SK-N-SH (cell line): ENCODE results near the gene FKRP. TPM values are rescaled to one million over a fixed set of nuclear protein-coding genes. Genes with fewer than 3 reads are reported as not detected.

Experiments
- CTCF ChIA-PET: fragments of 300-600, 350-600 bp; formaldehyde crosslinking; extraction: SDS; loops from one replicate; lab custom pipeline; 2021; lab: Yijun Ruan, JAX
- POLR2A ChIA-PET: fragments of 350-600 bp; sonication (Branson Sonifier 250); formaldehyde crosslinking; extraction: SDS; loops from one replicate; lab custom pipeline; 2020; ENCODE audit warnings: antibody characterized with exemption, inconsistent platforms; lab: Yijun Ruan, JAX
- DNase-seq: peaks from one replicate; pipeline ENCODE4 v3.0.0; 2012
- H2AFZ ChIP-seq: fragments of 200-600 bp; sonication (generic); 2 replicates; pipeline ENCODE4 v1.8.1; 2016; ENCODE audit warnings: antibody characterized with exemption, mild to moderate bottlenecking, low read depth
- H3F3A ChIP-seq: fragments of 200-600 bp; sonication (generic); replicated peaks from 2 replicates; pipeline ENCODE3; 2016; ENCODE audit warnings: antibody characterized with exemption, mild to moderate bottlenecking; ENCODE audit not compliant: insufficient read depth
- H3K27ac ChIP-seq, 2 experiments: fragments of 200-500 bp in 1 of 2; fragments of 200-600 bp in 1 of 2; sonication (Bioruptor generic) in 1 of 2; sonication (generic), shearing (Covaris generic) in 1 of 2; 2 replicates each; pipeline versions ENCODE4 v1.5.1 to v1.6.1; 2014 to 2016; ENCODE audit warnings: low read depth in 2 of 2, inconsistent platforms in 1 of 2, low read length in 1 of 2, mild to moderate bottlenecking in 1 of 2, mixed read lengths in 1 of 2
- H3K27me3 ChIP-seq: fragments of 200-600 bp; sonication (generic), shearing (Covaris generic); 2 replicates; pipeline ENCODE4 v1.6.1; 2016; ENCODE audit warnings: mixed run types; ENCODE audit not compliant: insufficient read depth
- H3K36me3 ChIP-seq, 2 experiments: fragments of 200-500 bp in 1 of 2; fragments of 200-600 bp in 1 of 2; sonication (Bioruptor generic) in 1 of 2; sonication (generic) in 1 of 2; replicated peaks in 1 of 2; 2 replicates each; pipeline versions ENCODE3 to v1.5.1; 2014 to 2016; ENCODE audit warnings: low read length in 1 of 2, mild to moderate bottlenecking in 1 of 2; ENCODE audit not compliant: insufficient read depth in 2 of 2, control insufficient read depth in 1 of 2
- H3K4me1 ChIP-seq, 2 experiments: fragments of 200-500 bp in 1 of 2; fragments of 200-600 bp in 1 of 2; sonication (Bioruptor generic) in 1 of 2; sonication (generic), shearing (Covaris generic) in 1 of 2; 2 replicates each; pipeline versions ENCODE4 v1.5.1 to v1.6.1; 2014 to 2016; ENCODE audit warnings: low read depth in 1 of 2, low read length in 1 of 2, mixed run types in 1 of 2; ENCODE audit not compliant: insufficient read depth in 2 of 2, control insufficient read depth in 1 of 2
- H3K4me2 ChIP-seq: fragments of 200-600 bp; sonication (generic), shearing (Covaris generic); 2 replicates; pipeline ENCODE4 v1.6.1; 2017; ENCODE audit warnings: mixed run types
- H3K4me3 ChIP-seq, 2 experiments: fragments of 200-500 bp in 1 of 2; fragments of 200-600 bp in 1 of 2; sonication (Bioruptor generic) in 1 of 2; sonication (generic), shearing (Covaris generic) in 1 of 2; 2 replicates each; pipeline versions ENCODE4 v1.5.1 to v1.8.1; 2014 to 2016; ENCODE audit warnings: low read depth in 2 of 2, inconsistent platforms in 1 of 2, low read length in 1 of 2, mild to moderate bottlenecking in 1 of 2, mixed read lengths in 1 of 2, moderate library complexity in 1 of 2
- H3K79me2 ChIP-seq: fragments of 200-600 bp; sonication (generic); 2 replicates; pipeline ENCODE4 v1.8.1; 2017; ENCODE audit warnings: mild to moderate bottlenecking; ENCODE audit not compliant: insufficient read depth
- H3K9ac ChIP-seq: fragments of 200-600 bp; sonication (generic); 2 replicates; pipeline ENCODE4 v1.6.1; 2017; ENCODE audit warnings: mixed run types
- H3K9me2 ChIP-seq: fragments of 200-600 bp; sonication (generic); 2 replicates; pipeline ENCODE4 v1.6.1; 2017; ENCODE audit warnings: mixed run types
- H3K9me3 ChIP-seq: fragments of 200-600 bp; sonication (generic); 2 replicates; pipeline ENCODE4 v1.6.1; 2017; ENCODE audit warnings: mixed run types, mild to moderate bottlenecking, moderate library complexity
- H4K20me1 ChIP-seq: fragments of 200-600 bp; sonication (generic); 2 replicates; pipeline ENCODE4 v1.6.1; 2017; ENCODE audit warnings: mild to moderate bottlenecking, mixed run types; ENCODE audit not compliant: insufficient read depth
- CHD2 ChIP-seq: fragments of 150-350 bp; IDR thresholded peaks from 2 replicates; pipeline ENCODE4 v1.6.1; 2018; ENCODE audit warnings: low read length; ENCODE audit not compliant: partially characterized antibody
- EZH2phosphoT487 ChIP-seq: fragments of 200-600 bp; sonication (generic); IDR thresholded peaks from 2 replicates; pipeline ENCODE4 v1.6.1; 2017; ENCODE audit warnings: low read depth, mixed run types, mild to moderate bottlenecking, antibody characterized with exemption, moderate library complexity, borderline replicate concordance
- FOSL2 ChIP-seq: IDR thresholded peaks from 2 replicates; pipeline ENCODE4 v1.4.0; 2012; ENCODE audit warnings: low read depth, mild to moderate bottlenecking, moderate library complexity, borderline replicate concordance
- FOXJ3 ChIP-seq: sonication (generic); formaldehyde crosslinking; IDR thresholded peaks from 2 replicates; pipeline ENCODE4 v1.5.1; 2020; ENCODE audit warnings: mild to moderate bottlenecking, missing genetic modification reagents
- IRF3 ChIP-seq: fragments of 150-350 bp; IDR thresholded peaks from 2 replicates; pipeline ENCODE4 v1.6.1; 2016; ENCODE audit warnings: mild to moderate bottlenecking, low read depth, low read length
- MAX ChIP-seq: IDR thresholded peaks from 2 replicates; pipeline ENCODE4 v1.4.0; 2012; ENCODE audit warnings: low read depth
- NFIC ChIP-seq: IDR thresholded peaks from 2 replicates; pipeline ENCODE4 v1.4.0; 2012; ENCODE audit warnings: borderline replicate concordance
- NRF1 ChIP-seq: IDR thresholded peaks from 2 replicates; pipeline ENCODE4 v1.6.1; 2012; ENCODE audit warnings: low read depth, mild to moderate bottlenecking, low read length
- RAD21 ChIP-seq: IDR thresholded peaks from 2 replicates; pipeline ENCODE4 v1.6.1; 2012; ENCODE audit warnings: mild to moderate bottlenecking, low read length
- RCOR1 ChIP-seq: fragments of 150-350 bp; IDR thresholded peaks from 2 replicates; pipeline ENCODE4 v1.6.1; 2017; ENCODE audit warnings: antibody characterized with exemption, low read length
- RXRA ChIP-seq: IDR thresholded peaks from 2 replicates; pipeline ENCODE4 v1.4.0; 2012; ENCODE audit warnings: low read depth, mild to moderate bottlenecking, borderline replicate concordance
- USF1 ChIP-seq: IDR thresholded peaks from 2 replicates; pipeline ENCODE4 v1.4.0; 2012; ENCODE audit warnings: low read depth, borderline replicate concordance
- WGBS: methylation state at CpG from one replicate; pipeline ENCODE4 v1.1.6; 2017; ENCODE audit warnings: low lambda C conversion rate; 5-methylcytosine and 5-hydroxymethylcytosine counted together
- polyA plus RNA-seq, 3 experiments: library from polyadenylated mRNA; depleted of rRNA; stranded (reverse); fragments of >200 nt; gene quantifications; 2 replicates each; pipeline ENCODE4 v1.2.3, GENCODE V29; 2012

The FKRP gene
- polyA plus RNA-seq, 1 of the 3 experiments (the other 2 are of a cell fraction), result 37.3 TPM

GRCh38 chr19:46732966-46733689 is 12.7 kb upstream of the FKRP start:
- CTCF ChIA-PET, result interaction anchor here (1.4 to 1.5 kb wide), 2 partner anchors 119 to 121 kb away, joined by 3 read pairs; no protein-coding TSS in a partner anchor
- Histone ChIP-seq H3K27ac (no peak overlapping the region), H3K9me3 (no peaks in the 10 kb centered on the region), H3K4me2 (no peak overlapping the region), H3K79me2 (peaks cover 73% of the 10 kb centered on the region), H3F3A (peaks cover 17% of the 10 kb centered on the region), H3K9me2 (no peaks in the 10 kb centered on the region), H3K4me1 (peaks cover 8 to 10% of the 10 kb centered on the region in 2 experiments; a peak in 2 of 4 replicates), H4K20me1 (peaks cover 72% of the 10 kb centered on the region), H2AFZ (no peak overlapping the region), H3K9ac (no peak overlapping the region), H3K27me3 (no peaks in the 10 kb centered on the region), H3K4me3 (no peak overlapping the region), H3K36me3 (peaks cover 29 to 77% of the 10 kb centered on the region in 2 experiments)
- WGBS, result 84% methylated on average over 12 of the region's 23 CpGs
- POLR2A ChIA-PET, result no interaction called here
- TF ChIP-seq NFIC, result no peak
- peak; percentile 12; the same call in 1 of the 2 replicates for TF ChIP-seq FOSL2
- DNase-seq, result no peak

GRCh38 chr19:46733690-46734292 is 12.1 kb upstream of the FKRP start:
- peaks cover 8 to 10% of the 10 kb centered on the region in 2 experiments; a peak in 2 of 4 replicates for H3K4me1 ChIP-seq
- CTCF ChIA-PET, result interaction anchor here (1.4 to 1.5 kb wide), 2 partner anchors 120 to 121 kb away, joined by 3 read pairs; no protein-coding TSS in a partner anchor
- peaks cover 75% of the 10 kb centered on the region for H3K79me2 ChIP-seq
- no peak overlapping the region for H3K9ac ChIP-seq
- no peaks in the 10 kb centered on the region for H3K27me3 ChIP-seq
- POLR2A ChIA-PET, result no interaction called here
- no peak overlapping the region for H3K4me2 ChIP-seq
- no peaks in the 10 kb centered on the region for H3K9me3 ChIP-seq
- no peak for TF ChIP-seq NFIC
- no peak for TF ChIP-seq IRF3
- TF ChIP-seq RCOR1, result no peak
- no peak for TF ChIP-seq FOXJ3 (CRISPR knock-in tag)
- no peak for TF ChIP-seq NRF1
- no peak for TF ChIP-seq EZH2phosphoT487
- no peak for TF ChIP-seq USF1
- no peak for TF ChIP-seq RAD21
- no peak for TF ChIP-seq MAX
- no peak for TF ChIP-seq CHD2
- TF ChIP-seq RXRA, result no peak
- no peaks in the 10 kb centered on the region for H3K9me2 ChIP-seq
- H3K4me3 ChIP-seq, result no peak overlapping the region
- H2AFZ ChIP-seq, result no peak overlapping the region
- WGBS, result 89% methylated on average over 11 of the region's 11 CpGs
- H4K20me1 ChIP-seq, result peaks cover 72% of the 10 kb centered on the region
- no peak for DNase-seq
- peaks cover 25 to 77% of the 10 kb centered on the region in 2 experiments for H3K36me3 ChIP-seq
- H3F3A ChIP-seq, result peaks cover 17% of the 10 kb centered on the region
- H3K27ac ChIP-seq, result no peak overlapping the region
